ENCODE data around the gene CIC.

Gene CIC

GRCh38 chr19:42247640-42248199 lies 21.3 kb upstream of the CIC start:
- DNase-seq (ENCODE audit: low read depth), result no peak
- H3K4me3 ChIP-seq (ENCODE audit: control insufficient read depth, low read depth, low read length), result no peak overlapping the region
- no peak for TF ChIP-seq CTCF (IDR thresholded peaks at IDR 0.05; ENCODE audit: control insufficient read depth, insufficient read depth, low read depth, low read length, missing control alignments)

- DNase-seq (ENCODE audit: low read depth), result no peak
- no peak for TF ChIP-seq CTCF (IDR thresholded peaks at IDR 0.05; ENCODE audit: control insufficient read depth, insufficient read depth, low read depth, low read length, missing control alignments)
- H3K4me3 ChIP-seq (ENCODE audit: control insufficient read depth, low read depth, low read length), result no peak overlapping the region
These were observed 20.5 kb upstream of the CIC start for GRCh38 chr19:42248270-42249148.

- no peak for DNase-seq (ENCODE audit: low read depth)
- TF ChIP-seq CTCF (IDR thresholded peaks at IDR 0.05; ENCODE audit: control insufficient read depth, insufficient read depth, low read depth, low read length, missing control alignments), result no peak
- H3K4me3 ChIP-seq (ENCODE audit: control insufficient read depth, low read depth, low read length), result no peak overlapping the region
These were observed 19.8 kb upstream of the CIC start for GRCh38 chr19:42249149-42249750.

GRCh38 chr19:42249769-42250168 lies 19.3 kb upstream of the CIC start:
- DNase-seq (ENCODE audit: low read depth), result no peak
- TF ChIP-seq CTCF (IDR thresholded peaks at IDR 0.05; ENCODE audit: control insufficient read depth, insufficient read depth, low read depth, low read length, missing control alignments), result no peak

GRCh38 chr19:42250183-42250665 lies 18.8 kb upstream of the CIC start:
- TF ChIP-seq CTCF (IDR thresholded peaks at IDR 0.05; ENCODE audit: control insufficient read depth, insufficient read depth, low read depth, low read length, missing control alignments), result no peak
- no peak overlapping the region; the same call in 1 of the 2 replicates for H3K4me3 ChIP-seq (ENCODE audit: control insufficient read depth, low read depth, low read length)
- DNase-seq (ENCODE audit: low read depth), result no peak

More at GRCh38 chr19:42249769-42250168, 19.3 kb upstream of the CIC start:
- H3K4me3 ChIP-seq (ENCODE audit: control insufficient read depth, low read depth, low read length), result no peak overlapping the region

GRCh38 chr19:42250666-42251531 lies 18.2 kb upstream of the CIC start:
- no peak for TF ChIP-seq CTCF (IDR thresholded peaks at IDR 0.05; ENCODE audit: control insufficient read depth, insufficient read depth, low read depth, low read length, missing control alignments)
- H3K4me3 ChIP-seq (ENCODE audit: control insufficient read depth, low read depth, low read length), result peak overlapping the region; percentile 14
- no peak for DNase-seq (ENCODE audit: low read depth)
